HL-60 (cell line): Measurements from ENCODE around the gene STAT4.

Source experiments
- CTCF ChIP-seq: IDR thresholded peaks from one replicate; pipeline ENCODE4 v1.5.1; 2011; ENCODE audit warnings: low read length, control low read depth, inconsistent platforms; ENCODE audit not compliant: insufficient read depth
- GABPA ChIP-seq: IDR thresholded peaks from 2 replicates; pipeline ENCODE4 v1.6.1; 2012; ENCODE audit warnings: low read depth
- POLR2AphosphoS5 ChIP-seq: IDR thresholded peaks from 2 replicates; pipeline ENCODE4 v1.6.1; 2012; ENCODE audit warnings: low read depth
- REST ChIP-seq: IDR thresholded peaks from 2 replicates; pipeline ENCODE4 v1.6.1; 2012; ENCODE audit warnings: low read depth; ENCODE audit not compliant: insufficient replicate concordance
- SPI1 ChIP-seq: IDR thresholded peaks from 2 replicates; pipeline ENCODE4 v1.6.1; 2012; ENCODE audit warnings: low read depth, mild to moderate bottlenecking, borderline replicate concordance

- TF ChIP-seq CTCF, result no peak
- TF ChIP-seq REST, result no peak
- no peak for TF ChIP-seq GABPA
- no peak for TF ChIP-seq SPI1
- TF ChIP-seq POLR2AphosphoS5, result no peak
These were observed 38.4 kb upstream of the STAT4 start for GRCh38 chr2:191189112-191189635.
